ENCODE results near the gene ATP11A.

ATP11A gene

GRCh38 chr13:112854321-112854720, 164.5 kb downstream of the ATP11A start:
- Histone ChIP-seq H3K9me3 (replicated peaks; ENCODE audit: insufficient read depth, low read length) (no peaks in the 10 kb centered on the region), H4K20me1 (ENCODE audit: insufficient read depth, low read length) (no peaks in the 10 kb centered on the region), H3F3A (ENCODE audit: insufficient read depth, low read length) (no peaks in the 10 kb centered on the region), H2AFZ (ENCODE audit: low read length) (no peak overlapping the region), H3K27me3 (replicated peaks; ENCODE audit: insufficient read depth, low read length) (no peaks in the 10 kb centered on the region), H3K36me3 (replicated peaks; ENCODE audit: insufficient read depth, low read length) (no peaks in the 10 kb centered on the region), H3K9me2 (replicated peaks; ENCODE audit: insufficient read depth, low read length) (no peaks in the 10 kb centered on the region), H3K4me1 (ENCODE audit: low read length) (no peaks in the 10 kb centered on the region), H3K27ac (ENCODE audit: low read length) (no peak overlapping the region), H3K4me3 (ENCODE audit: low read length) (no peak overlapping the region), H3K79me2 (ENCODE audit: low read length) (no peaks in the 10 kb centered on the region), H3K4me2 (ENCODE audit: low read depth, low read length) (no peak overlapping the region), H3K9ac (ENCODE audit: low read length) (no peak overlapping the region)
- no peak for TF ChIP-seq EZH2phosphoT487 (IDR thresholded peaks at IDR 0.05; ENCODE audit: low read length)
- no peak for TF ChIP-seq CTCF (IDR thresholded peaks at IDR 0.05; ENCODE audit: low read length)
- no peak for TF ChIP-seq EZH2 (optimal IDR thresholded peaks at IDR 0.05; ENCODE audit: low read depth, low read length)
- DNase-seq = no peak

- Histone ChIP-seq H3K27me3 (replicated peaks; ENCODE audit: insufficient read depth, low read length) (no peaks in the 10 kb centered on the region), H3F3A (ENCODE audit: insufficient read depth, low read length) (no peaks in the 10 kb centered on the region), H3K27ac (ENCODE audit: low read length) (no peak overlapping the region), H4K20me1 (ENCODE audit: insufficient read depth, low read length) (no peaks in the 10 kb centered on the region), H2AFZ (ENCODE audit: low read length) (no peak overlapping the region), H3K9ac (ENCODE audit: low read length) (no peak overlapping the region), H3K4me1 (ENCODE audit: low read length) (no peaks in the 10 kb centered on the region), H3K36me3 (replicated peaks; ENCODE audit: insufficient read depth, low read length) (no peaks in the 10 kb centered on the region), H3K9me2 (replicated peaks; ENCODE audit: insufficient read depth, low read length) (no peaks in the 10 kb centered on the region), H3K4me2 (ENCODE audit: low read depth, low read length) (no peak overlapping the region), H3K9me3 (replicated peaks; ENCODE audit: insufficient read depth, low read length) (no peaks in the 10 kb centered on the region), H3K4me3 (ENCODE audit: low read length) (no peak overlapping the region), H3K79me2 (ENCODE audit: low read length) (no peaks in the 10 kb centered on the region)
- DNase-seq = no peak
- no peak for TF ChIP-seq EZH2phosphoT487 (IDR thresholded peaks at IDR 0.05; ENCODE audit: low read length)
- no peak for TF ChIP-seq EZH2 (optimal IDR thresholded peaks at IDR 0.05; ENCODE audit: low read depth, low read length)
- TF ChIP-seq CTCF (IDR thresholded peaks at IDR 0.05; ENCODE audit: low read length) = no peak
These were observed 166.0 kb downstream of the ATP11A start for GRCh38 chr13:112855859-112856258.

- no peaks in the 10 kb centered on the region for H3K9me3 ChIP-seq (replicated peaks; ENCODE audit: insufficient read depth, low read length)
- H3F3A ChIP-seq (ENCODE audit: insufficient read depth, low read length) = no peaks in the 10 kb centered on the region
- H3K4me1 ChIP-seq (ENCODE audit: low read length) = no peaks in the 10 kb centered on the region
- no peak overlapping the region for H3K9ac ChIP-seq (ENCODE audit: low read length)
- no peaks in the 10 kb centered on the region for H3K9me2 ChIP-seq (replicated peaks; ENCODE audit: insufficient read depth, low read length)
- DNase-seq = no peak
- no peaks in the 10 kb centered on the region for H4K20me1 ChIP-seq (ENCODE audit: insufficient read depth, low read length)
- no peak overlapping the region for H3K27ac ChIP-seq (ENCODE audit: low read length)
- H2AFZ ChIP-seq (ENCODE audit: low read length) = no peak overlapping the region
- TF ChIP-seq EZH2phosphoT487 (IDR thresholded peaks at IDR 0.05; ENCODE audit: low read length) (no peak), EZH2 (optimal IDR thresholded peaks at IDR 0.05; ENCODE audit: low read depth, low read length) (no peak), CTCF (IDR thresholded peaks at IDR 0.05; ENCODE audit: low read length) (no peak)
- H3K27me3 ChIP-seq (replicated peaks; ENCODE audit: insufficient read depth, low read length) = no peaks in the 10 kb centered on the region
- H3K79me2 ChIP-seq (ENCODE audit: low read length) = no peaks in the 10 kb centered on the region
- no peak overlapping the region for H3K4me2 ChIP-seq (ENCODE audit: low read depth, low read length)
- no peaks in the 10 kb centered on the region for H3K36me3 ChIP-seq (replicated peaks; ENCODE audit: insufficient read depth, low read length)
- no peak overlapping the region for H3K4me3 ChIP-seq (ENCODE audit: low read length)
These were observed 168.2 kb downstream of the ATP11A start for GRCh38 chr13:112857914-112858490.
